HepG2 (cell line): Measurements from ENCODE around the gene KRT82. TPM values are rescaled to one million over a fixed set of nuclear protein-coding genes. Genes with fewer than 3 reads are reported as not detected.
A peak's percentile ranks its signal among the peaks of the same experiment; 100 is the strongest.

Source experiments
- ATAC-seq: fragments of 200-7000 bp; cut with Tn5 transposase; 3 replicates; pipeline ENCODE4 v1.9.1; 2020; ENCODE audit warnings: mild to moderate bottlenecking, moderate library complexity
- BruUV-seq: library from RNA; stranded (reverse); fragments of 400-500 nt; replicated peaks from 2 replicates; lab custom pipeline; 2021; lab: Mats Ljungman, UMichigan
- CTCF ChIA-PET: fragments of 300-600 bp; formaldehyde crosslinking; extraction: SDS; loops from one replicate; lab custom pipeline; 2021; ENCODE audit warnings: low total read pairs, inconsistent platforms, low intra/inter-chr PET ratio; lab: Yijun Ruan, JAX
- POLR2A ChIA-PET: fragments of 350-600 bp; sonication (Branson Sonifier 250); formaldehyde crosslinking; loops from one replicate; lab custom pipeline; 2020; ENCODE audit warnings: antibody characterized with exemption, inconsistent platforms; lab: Yijun Ruan, JAX
- DNase-seq: peaks from one replicate; pipeline ENCODE4 v3.0.0-alpha.2; 2015; ENCODE audit warnings: low spot score
- FAIRE-seq: peaks from 3 replicates; lab custom pipeline; 2011; peaks lifted over from hg19 to GRCh38; lab: Jason Lieb, UNC
- H2AFZ ChIP-seq: one replicate; pipeline ENCODE4 v1.6.1; 2011; ENCODE audit warnings: low read length, inconsistent platforms
- H3K27ac ChIP-seq: fragments of 300-600 bp; 3 replicates; pipeline ENCODE4 v1.8.0; 2011; ENCODE audit warnings: mixed run types, mild to moderate bottlenecking, mixed read lengths, low read length, inconsistent platforms; ENCODE audit not compliant: insufficient read depth; ENCODE audit errors: extremely low read length
- H3K27me3 ChIP-seq, 2 experiments: fragments of 200-600 bp in 1 of 2; 2 replicates in 1 of 2; 3 replicates in 1 of 2; pipeline versions ENCODE4 v1.6.0 to v1.8.0; 2011; ENCODE audit warnings: low read length in 2 of 2, mild to moderate bottlenecking in 2 of 2, moderate library complexity in 2 of 2, inconsistent platforms in 1 of 2; ENCODE audit not compliant: insufficient read depth in 2 of 2, control insufficient read depth in 1 of 2
- H3K36me3 ChIP-seq, 2 experiments: fragments of 200-600 bp in 1 of 2; replicated peaks in 1 of 2; 2 replicates in 1 of 2; 3 replicates in 1 of 2; pipeline versions ENCODE4 v1.5.1 to v1.8.0; 2011; ENCODE audit warnings: low read length in 2 of 2, inconsistent platforms in 1 of 2; ENCODE audit not compliant: insufficient read depth in 2 of 2, control insufficient read depth in 1 of 2
- H3K4me1 ChIP-seq: 2 replicates; pipeline ENCODE4 v1.5.1; 2012; ENCODE audit warnings: low read length, inconsistent platforms; ENCODE audit not compliant: insufficient read depth
- H3K4me2 ChIP-seq: 2 replicates; pipeline ENCODE4 v1.6.0; 2011; ENCODE audit warnings: low read depth, low read length, inconsistent platforms
- H3K4me3 ChIP-seq, 3 experiments: fragments of 200-600 bp in 1 of 3; sonication (generic), shearing (Covaris generic) in 1 of 3; replicated peaks in 1 of 3; 2 replicates each; pipeline ENCODE4 v1.5.1; 2011 to 2016; ENCODE audit warnings: low read length in 3 of 3, inconsistent platforms in 2 of 3, low read depth in 2 of 3, mild to moderate bottlenecking in 2 of 3, control low read depth in 1 of 3, mixed read lengths in 1 of 3; ENCODE audit not compliant: insufficient read depth in 1 of 3
- H3K79me2 ChIP-seq: one replicate; pipeline ENCODE4 v1.6.1; 2011; ENCODE audit warnings: low read length, inconsistent platforms; ENCODE audit not compliant: insufficient read depth
- H3K9ac ChIP-seq: 2 replicates; pipeline ENCODE4 v1.6.0; 2011; ENCODE audit warnings: mild to moderate bottlenecking, low read depth, low read length, inconsistent platforms; ENCODE audit not compliant: insufficient read depth
- H3K9me3 ChIP-seq: 2 replicates; pipeline ENCODE4 v1.5.1; 2012; ENCODE audit warnings: mild to moderate bottlenecking, low read length
- H4K20me1 ChIP-seq: 2 replicates; pipeline ENCODE4 v1.6.0; 2011; ENCODE audit warnings: inconsistent platforms, mild to moderate bottlenecking, low read length, moderate library complexity; ENCODE audit not compliant: insufficient read depth
- GMEB1 ChIP-seq: sonication (generic); formaldehyde crosslinking; IDR thresholded peaks from 2 replicates; pipeline ENCODE4 v1.5.1; 2020; ENCODE audit warnings: missing genetic modification reagents, mild to moderate bottlenecking, borderline replicate concordance
- MYPOP ChIP-seq: sonication (generic); formaldehyde crosslinking; IDR thresholded peaks from 2 replicates; pipeline ENCODE4 v1.8.1; 2023; ENCODE audit warnings: mild to moderate bottlenecking, moderate library complexity, missing genetic modification reagents
- NFIC ChIP-seq: IDR thresholded peaks from 2 replicates; pipeline ENCODE4 v1.6.1; 2012; ENCODE audit warnings: mild to moderate bottlenecking, low read length, inconsistent platforms
- SMAD1 ChIP-seq: sonication (generic); formaldehyde crosslinking; IDR thresholded peaks from 2 replicates; pipeline ENCODE4 v1.4.0; 2020; ENCODE audit warnings: missing genetic modification reagents, low read depth, mild to moderate bottlenecking, borderline replicate concordance
- ZBTB7B ChIP-seq: sonication (generic); formaldehyde crosslinking; IDR thresholded peaks from 2 replicates; pipeline ENCODE4 v1.4.0; 2020; ENCODE audit warnings: missing genetic modification reagents
- ZGPAT ChIP-seq: IDR thresholded peaks from 2 replicates; pipeline ENCODE4 v1.6.1; 2016; ENCODE audit warnings: mild to moderate bottlenecking
- ZNF136 ChIP-seq: sonication (generic); formaldehyde crosslinking; IDR thresholded peaks from 2 replicates; pipeline ENCODE4 v1.8.1; 2022; ENCODE audit warnings: low read depth, mild to moderate bottlenecking, moderate library complexity, missing genetic modification reagents
- ZUFSP ChIP-seq: sonication (generic); formaldehyde crosslinking; IDR thresholded peaks from 2 replicates; pipeline ENCODE4 v1.9.0; 2021; ENCODE audit warnings: missing genetic modification reagents, mild to moderate bottlenecking, borderline replicate concordance
- WGBS: methylation state at CpG from one replicate; pipeline ENCODE4 v1.1.6; 2017; ENCODE audit warnings: low lambda C conversion rate; 5-methylcytosine and 5-hydroxymethylcytosine counted together
- in situ Hi-C: cut with HindIII; loops from 2 replicates; pipeline ENCODE4 v1.10.0; 2017; ENCODE audit warnings: low pct_unique_long_range_greater_than_20kb; ENCODE audit not compliant: extremely low pct_ligation_motif_present
- intact Hi-C: fragments of 100-400 bp; cut with micrococcal nuclease; formaldehyde crosslinking; loops from one replicate; pipeline ENCODE4 v1.10.0; 2022; ENCODE audit not compliant: unreplicated experiment
- polyA plus RNA-seq, 8 experiments: library from polyadenylated mRNA; depleted of rRNA in 3 of 8; stranded (reverse) in 7 of 8; unstranded in 1 of 8; fragments of >200 nt; fragmentation: Illumina TruSeq in 4 of 8; extraction: Trizol in 4 of 8; gene quantifications; 2 replicates each; pipeline versions ENCODE4 v1.2.1 to v1.2.3, GENCODE V29; 2011 to 2016; ENCODE audit warnings: low read depth in 4 of 8, missing spikeins in 1 of 8, mixed read lengths in 1 of 8; ENCODE audit not compliant: insufficient read depth in 1 of 8
- total RNA-seq, 5 experiments: library from RNA; depleted of rRNA; stranded (reverse); fragments of >200 nt; fragmentation: Illumina TruSeq; extraction: Trizol; gene quantifications; 2 replicates each; pipeline ENCODE4 v1.2.3, GENCODE V29; 2016; ENCODE audit warnings: low read depth in 1 of 5

Gene KRT82
- total and polyA plus RNA-seq, 2 of the 13 experiments (the other 11 are each of a cell fraction or from before 2014, with no cell fraction given), result not detected

- ChIA-PET CTCF (no interaction called here), POLR2A (no interaction called here)
- H3K27ac ChIP-seq, result no peak overlapping the region
- H3K9ac ChIP-seq, result no peak overlapping the region
- no peak for FAIRE-seq
- peaks cover 13% of the 10 kb centered on the region for H3K4me1 ChIP-seq
- TF ChIP-seq GMEB1 (CRISPR knock-in tag), result no peak
- no peak for TF ChIP-seq NFIC
- no peak for TF ChIP-seq SMAD1 (CRISPR knock-in tag)
- no peak for TF ChIP-seq ZNF136 (CRISPR knock-in tag)
- TF ChIP-seq MYPOP (CRISPR knock-in tag), result no peak
- TF ChIP-seq ZGPAT (CRISPR knock-in tag), result no peak
- no peak for TF ChIP-seq ZUFSP (CRISPR knock-in tag)
- TF ChIP-seq ZBTB7B (CRISPR knock-in tag), result no peak
- H3K4me2 ChIP-seq, result no peak overlapping the region
- no peaks in the 10 kb centered on the region for H3K79me2 ChIP-seq
- WGBS, result 4% methylated on average over 8 of the region's 9 CpGs
- BruUV-seq, result no TSS peak
- H3K9me3 ChIP-seq, result no peaks in the 10 kb centered on the region
- H3K36me3 ChIP-seq, result no peaks in the 10 kb centered on the region
- in situ Hi-C loops, result no loop called here
- H2AFZ ChIP-seq, result no peak overlapping the region
- ATAC-seq, result peak; percentile 74
- H4K20me1 ChIP-seq, result no peaks in the 10 kb centered on the region
- intact Hi-C loops, result no loop called here
- DNase-seq, result peak; percentile 46
- H3K27me3 ChIP-seq, result peaks cover 1 to 2% of the 10 kb centered on the region in 2 experiments; a peak in 2 of 5 replicates
- H3K4me3 ChIP-seq, result no peak overlapping the region
Measured at GRCh38 chr12:52441320-52441911, 35.3 kb upstream of the KRT82 start.
